ENCODE data around the gene BAG3. TPM values are rescaled to one million over a fixed set of nuclear protein-coding genes. Genes with fewer than 3 reads are reported as not detected.

Gene BAG3
- total and polyA plus RNA-seq, 12 donors: 42.5 to 193 (median 145) TPM

GRCh38 chr10:119673271-119673670, 22.1 kb downstream of the BAG3 start:
- H3K27ac ChIP-seq: peak overlapping the region in 4 of 10 donors; percentile 1 to 62 (median 30)
- no peaks in the 10 kb centered on the region for H3K27me3 ChIP-seq
- H3K4me1 ChIP-seq: peaks cover 2 to 65% (median 37%) of the 10 kb centered on the region in 9 donors
- WGBS, 2 donors: 26 to 59% methylated on average over 4 of the region's 4 CpGs
- no peak for DNase-seq
- H3K4me3 ChIP-seq: no peak overlapping the region
- H3K36me3 ChIP-seq: peaks cover 0 to 85% (median 67%) of the 10 kb centered on the region in 9 donors
- no peak for ATAC-seq
- intact Hi-C loops (cut with DNase I): no loop called here
- TF ChIP-seq, protein P1, sequence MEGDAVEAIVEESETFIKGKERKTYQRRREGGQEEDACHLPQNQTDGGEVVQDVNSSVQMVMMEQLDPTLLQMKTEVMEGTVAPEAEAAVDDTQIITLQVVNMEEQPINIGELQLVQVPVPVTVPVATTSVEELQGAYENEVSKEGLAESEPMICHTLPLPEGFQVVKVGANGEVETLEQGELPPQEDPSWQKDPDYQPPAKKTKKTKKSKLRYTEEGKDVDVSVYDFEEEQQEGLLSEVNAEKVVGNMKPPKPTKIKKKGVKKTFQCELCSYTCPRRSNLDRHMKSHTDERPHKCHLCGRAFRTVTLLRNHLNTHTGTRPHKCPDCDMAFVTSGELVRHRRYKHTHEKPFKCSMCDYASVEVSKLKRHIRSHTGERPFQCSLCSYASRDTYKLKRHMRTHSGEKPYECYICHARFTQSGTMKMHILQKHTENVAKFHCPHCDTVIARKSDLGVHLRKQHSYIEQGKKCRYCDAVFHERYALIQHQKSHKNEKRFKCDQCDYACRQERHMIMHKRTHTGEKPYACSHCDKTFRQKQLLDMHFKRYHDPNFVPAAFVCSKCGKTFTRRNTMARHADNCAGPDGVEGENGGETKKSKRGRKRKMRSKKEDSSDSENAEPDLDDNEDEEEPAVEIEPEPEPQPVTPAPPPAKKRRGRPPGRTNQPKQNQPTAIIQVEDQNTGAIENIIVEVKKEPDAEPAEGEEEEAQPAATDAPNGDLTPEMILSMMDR (IDR thresholded peaks at IDR 0.05): no peak
- H3K9me3 ChIP-seq: no peaks in the 10 kb centered on the region

GRCh38 chr10:119675483-119676170, 24.4 kb downstream of the BAG3 start:
- H3K27me3 ChIP-seq: no peaks in the 10 kb centered on the region
- peaks cover 0 to 77% (median 57%) of the 10 kb centered on the region in 9 donors for H3K36me3 ChIP-seq
- no peaks in the 10 kb centered on the region for H3K9me3 ChIP-seq
- H3K27ac ChIP-seq: peak overlapping the region in 4 of 10 donors; percentile 3 to 40 (median 34)
- peaks cover 0 to 62% (median 37%) of the 10 kb centered on the region in 9 donors for H3K4me1 ChIP-seq
- intact Hi-C loops (cut with DNase I): no loop called here
- no peak for ATAC-seq
- TF ChIP-seq, protein P1 (IDR thresholded peaks at IDR 0.05): no peak
- DNase-seq: no peak
- no peak overlapping the region for H3K4me3 ChIP-seq
- 48 to 55% methylated on average over 8 to 9 of the region's 9 CpGs for WGBS, 2 donors

- intact Hi-C loops (cut with DNase I): no loop called here
- Histone ChIP-seq H3K4me3 (no peak overlapping the region), H3K27me3 (no peaks in the 10 kb centered on the region), H3K4me1 (peaks cover 0 to 64% (median 38%) of the 10 kb centered on the region in 9 donors), H3K36me3 (peaks cover 0 to 62% (median 42%) of the 10 kb centered on the region in 9 donors), H3K9me3 (no peaks in the 10 kb centered on the region), H3K27ac (no peak overlapping the region)
- TF ChIP-seq, protein P1 (IDR thresholded peaks at IDR 0.05): no peak
- DNase-seq: no peak
- ATAC-seq: no peak
- WGBS, 2 donors: 83 to 89% methylated on average over 6 of the region's 6 CpGs
Measured at GRCh38 chr10:119677126-119677525, 25.9 kb downstream of the BAG3 start.

DNA sequence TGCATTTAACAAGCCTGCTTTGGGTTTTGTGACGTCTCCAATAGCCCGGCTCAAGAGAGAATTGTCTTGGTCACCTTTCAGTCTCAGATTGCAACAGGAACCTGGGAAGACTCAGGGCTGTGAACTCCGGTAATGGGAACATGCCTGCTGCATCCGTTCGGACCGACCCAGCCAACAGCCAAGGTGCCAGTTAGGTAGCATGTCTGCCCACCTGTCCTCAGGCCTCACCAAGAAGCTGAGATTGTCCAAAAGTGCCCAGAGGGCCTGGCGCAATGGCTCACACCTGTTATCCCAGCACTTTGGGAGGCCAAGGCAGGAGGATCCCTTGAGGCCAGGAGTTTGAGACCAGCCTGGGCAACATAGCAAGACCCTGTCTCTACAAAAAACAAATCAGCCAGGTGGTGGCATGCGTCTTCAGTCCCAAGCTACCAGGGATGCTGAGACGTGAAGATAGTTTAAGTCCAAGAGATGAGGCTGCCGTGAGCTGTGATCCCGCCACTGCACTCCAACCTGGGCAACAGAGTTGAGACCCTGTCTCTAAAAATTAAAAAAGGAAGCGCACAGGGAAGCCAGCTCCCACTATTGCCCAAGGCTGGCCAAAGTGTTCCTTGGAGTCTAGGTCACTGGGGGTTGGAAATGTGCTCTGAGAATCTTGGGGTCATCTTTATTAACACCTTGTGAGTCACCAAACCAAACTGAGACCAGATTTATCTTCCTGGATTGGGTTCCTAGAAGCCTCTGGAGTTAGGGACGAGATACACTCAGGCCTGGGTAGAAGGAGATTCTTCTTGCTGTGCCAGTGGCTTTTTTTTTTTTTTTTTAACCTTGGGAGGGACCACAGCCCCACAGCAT, 26.9 kb downstream of the BAG3 start:
- TF ChIP-seq, protein P1 (IDR thresholded peaks at IDR 0.05): no peak
- Histone ChIP-seq H3K27ac (peak overlapping the region in 7 of 10 donors; percentile 10 to 86 (median 76)), H3K4me3 (no peak overlapping the region), H3K36me3 (peaks cover 0 to 52% (median 32%) of the 10 kb centered on the region in 9 donors), H3K4me1 (peaks cover 0 to 56% (median 37%) of the 10 kb centered on the region in 9 donors), H3K9me3 (no peaks in the 10 kb centered on the region), H3K27me3 (no peaks in the 10 kb centered on the region)
- no peak for DNase-seq
- intact Hi-C loops (cut with DNase I): no loop called here
- ATAC-seq: no peak
- 89 to 90% methylated on average over 13 of the region's 13 CpGs for WGBS, 2 donors

All from heart right ventricle (tissue), 16 donors.